Measurements from ENCODE around the gene PIP4P1.
"Not testable (repeated sequence)": the region's sequence is repeated elsewhere in the genome, so short reads cannot be mapped to it uniquely, and the experiment has no call there.

The PIP4P1 gene

GRCh38 chr14:20456971-20457370 is 4.3 kb downstream of the PIP4P1 start:
- H3K4me3 ChIP-seq (ENCODE audit: low read length): no peak overlapping the region
- WGBS (ENCODE audit: insufficient coverage, insufficient read length): no CpG with 5 or more reads among the region's 13 CpGs
- no peak overlapping the region for H3K27ac ChIP-seq (ENCODE audit: low read length)
- no peaks in the 10 kb centered on the region for H3K4me1 ChIP-seq (ENCODE audit: control insufficient read depth, insufficient read depth, low read length)
- no peaks in the 10 kb centered on the region for H3K9me3 ChIP-seq (ENCODE audit: control insufficient read depth, insufficient read depth, low read length)
- no peaks in the 10 kb centered on the region for H3K27me3 ChIP-seq (ENCODE audit: control insufficient read depth, insufficient read depth, low read length)
- no peak for DNase-seq (ENCODE audit: low read depth, low spot score)
- peaks cover 21% of the 10 kb centered on the region; the same call in 1 of the 2 replicates for H3K36me3 ChIP-seq (ENCODE audit: control insufficient read depth, insufficient read depth, low read length)

- H3K27me3 ChIP-seq (ENCODE audit: control insufficient read depth, insufficient read depth, low read length): no peaks in the 10 kb centered on the region
- WGBS (ENCODE audit: insufficient coverage, insufficient read length): 100% methylated on average over 1 of the region's 39 CpGs
- H3K4me1 ChIP-seq (ENCODE audit: control insufficient read depth, insufficient read depth, low read length): no peaks in the 10 kb centered on the region
- no peaks in the 10 kb centered on the region for H3K9me3 ChIP-seq (ENCODE audit: control insufficient read depth, insufficient read depth, low read length)
- H3K27ac ChIP-seq (ENCODE audit: low read length): no peak overlapping the region
- peaks cover 23% of the 10 kb centered on the region; the same call in 1 of the 2 replicates for H3K36me3 ChIP-seq (ENCODE audit: control insufficient read depth, insufficient read depth, low read length)
- DNase-seq (ENCODE audit: low read depth, low spot score): no peak
- peak overlapping the region; percentile 85 for H3K4me3 ChIP-seq (ENCODE audit: low read length)
Observed at GRCh38 chr14:20455355-20456300, 5.6 kb downstream of the PIP4P1 start.

GRCh38 chr14:20454516-20455354 is 6.5 kb downstream of the PIP4P1 start, which contains the start of the genes APEX1 and OSGEP:
APEX1 (plus strand) TSS chr14:20455226; CDS start chr14:20455646, 420 bp downstream.
OSGEP (minus strand) TSS chr14:20454812; CDS start chr14:20454683, 129 bp downstream.
- DNase-seq (ENCODE audit: low read depth, low spot score): peak; percentile 99
- Histone ChIP-seq H3K4me3 (ENCODE audit: low read length) (peak within 1 kb of the TSS; percentile 85), H3K36me3 (ENCODE audit: control insufficient read depth, insufficient read depth, low read length) (peaks cover 23% of the 10 kb centered on the region; the same call in 1 of the 2 replicates), H3K27me3 (ENCODE audit: control insufficient read depth, insufficient read depth, low read length) (no peaks in the 10 kb centered on the region), H3K4me1 (ENCODE audit: control insufficient read depth, insufficient read depth, low read length) (no peaks in the 10 kb centered on the region), H3K27ac (ENCODE audit: low read length) (no peak within 1 kb of the TSS), H3K9me3 (ENCODE audit: control insufficient read depth, insufficient read depth, low read length) (no peaks in the 10 kb centered on the region)
- no CpG with 5 or more reads among the region's 56 CpGs for WGBS (ENCODE audit: insufficient coverage, insufficient read length)

DNA sequence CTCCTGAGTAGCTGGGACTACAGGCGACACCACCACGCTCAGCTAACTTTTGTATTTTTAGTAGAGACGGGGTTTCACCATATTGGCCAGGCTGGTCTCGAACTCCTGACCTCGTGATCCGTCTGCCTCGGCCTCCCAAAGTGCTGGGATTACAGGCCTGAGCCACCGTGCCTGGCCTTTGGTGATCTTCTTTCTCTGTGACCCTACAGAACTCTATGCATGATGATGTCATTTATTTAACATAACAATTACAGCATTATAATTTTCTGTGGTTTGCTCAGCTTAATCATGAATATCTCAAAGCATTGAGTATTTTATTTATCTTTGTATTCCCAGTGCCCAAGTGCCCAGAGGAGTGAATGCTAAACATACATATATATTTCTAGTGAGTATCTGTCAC is 8.4 kb downstream of the PIP4P1 start:
- WGBS (ENCODE audit: insufficient coverage, insufficient read length): no CpG with 5 or more reads among the region's 8 CpGs
- not testable (repeated sequence) for DNase-seq (ENCODE audit: low read depth, low spot score); H3K9me3 ChIP-seq (ENCODE audit: control insufficient read depth, insufficient read depth, low read length); H3K27me3 ChIP-seq (ENCODE audit: control insufficient read depth, insufficient read depth, low read length); H3K27ac ChIP-seq (ENCODE audit: low read length); H3K4me1 ChIP-seq (ENCODE audit: control insufficient read depth, insufficient read depth, low read length); H3K4me3 ChIP-seq (ENCODE audit: low read length)
- H3K36me3 ChIP-seq (ENCODE audit: control insufficient read depth, insufficient read depth, low read length): peaks cover 28% of the 10 kb centered on the region; the same call in 1 of the 2 replicates

GRCh38 chr14:20446889-20447288 is 14.3 kb downstream of the PIP4P1 start:
- H3K27ac ChIP-seq (ENCODE audit: low read length): no peak overlapping the region
- H3K36me3 ChIP-seq (ENCODE audit: control insufficient read depth, insufficient read depth, low read length): peaks cover 35% of the 10 kb centered on the region; the same call in 1 of the 2 replicates
- WGBS (ENCODE audit: insufficient coverage, insufficient read length): no CpG with 5 or more reads among the region's 5 CpGs
- DNase-seq (ENCODE audit: low read depth, low spot score): no peak
- H3K9me3 ChIP-seq (ENCODE audit: control insufficient read depth, insufficient read depth, low read length): no peaks in the 10 kb centered on the region
- H3K4me1 ChIP-seq (ENCODE audit: control insufficient read depth, insufficient read depth, low read length): no peaks in the 10 kb centered on the region
- no peak overlapping the region for H3K4me3 ChIP-seq (ENCODE audit: low read length)
- H3K27me3 ChIP-seq (ENCODE audit: control insufficient read depth, insufficient read depth, low read length): no peaks in the 10 kb centered on the region

DNA sequence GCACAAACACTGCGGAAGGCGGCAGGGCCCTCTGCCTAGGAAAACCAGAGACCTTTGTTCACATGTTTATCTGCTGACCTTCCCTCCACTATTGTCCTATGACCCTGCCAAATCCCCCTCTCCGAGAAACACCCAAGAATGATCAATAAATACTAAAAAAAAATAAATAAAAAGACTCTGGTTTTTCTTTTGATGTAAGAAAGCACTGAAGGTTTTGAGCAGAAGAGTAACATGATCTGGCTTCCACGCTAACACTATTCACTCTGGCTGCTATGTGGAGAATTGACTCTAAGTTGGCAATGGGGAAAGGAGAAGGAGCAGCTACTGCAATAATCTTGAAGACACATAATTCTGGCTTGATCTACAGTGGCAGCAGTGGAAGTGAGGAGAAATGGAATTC is 17.6 kb downstream of the PIP4P1 start:
- H3K27ac ChIP-seq (ENCODE audit: low read length); H3K27me3 ChIP-seq (ENCODE audit: control insufficient read depth, insufficient read depth, low read length); H3K9me3 ChIP-seq (ENCODE audit: control insufficient read depth, insufficient read depth, low read length); H3K4me3 ChIP-seq (ENCODE audit: low read length); DNase-seq (ENCODE audit: low read depth, low spot score); H3K4me1 ChIP-seq (ENCODE audit: control insufficient read depth, insufficient read depth, low read length): not testable (repeated sequence)
- peaks cover 28% of the 10 kb centered on the region; the same call in 1 of the 2 replicates for H3K36me3 ChIP-seq (ENCODE audit: control insufficient read depth, insufficient read depth, low read length)
- no CpG with 5 or more reads among the region's 4 CpGs for WGBS (ENCODE audit: insufficient coverage, insufficient read length)

GRCh38 chr14:20441461-20441860 is 19.8 kb downstream of the PIP4P1 start:
- DNase-seq (ENCODE audit: low read depth, low spot score): no peak
- Histone ChIP-seq H3K4me1 (ENCODE audit: control insufficient read depth, insufficient read depth, low read length) (no peaks in the 10 kb centered on the region), H3K9me3 (ENCODE audit: control insufficient read depth, insufficient read depth, low read length) (no peaks in the 10 kb centered on the region), H3K27me3 (ENCODE audit: control insufficient read depth, insufficient read depth, low read length) (no peaks in the 10 kb centered on the region), H3K36me3 (ENCODE audit: control insufficient read depth, insufficient read depth, low read length) (peaks cover 9% of the 10 kb centered on the region; the same call in 1 of the 2 replicates), H3K27ac (ENCODE audit: low read length) (no peak overlapping the region), H3K4me3 (ENCODE audit: low read length) (no peak overlapping the region)
- WGBS (ENCODE audit: insufficient coverage, insufficient read length): no CpG with 5 or more reads among the region's 2 CpGs

- H3K4me3 ChIP-seq (ENCODE audit: low read length): no peak overlapping the region
- no peak overlapping the region for H3K27ac ChIP-seq (ENCODE audit: low read length)
- WGBS (ENCODE audit: insufficient coverage, insufficient read length): no CpG with 5 or more reads among the region's 5 CpGs
Observed at GRCh38 chr14:20440882-20441281, 20.4 kb downstream of the PIP4P1 start.

DNA sequence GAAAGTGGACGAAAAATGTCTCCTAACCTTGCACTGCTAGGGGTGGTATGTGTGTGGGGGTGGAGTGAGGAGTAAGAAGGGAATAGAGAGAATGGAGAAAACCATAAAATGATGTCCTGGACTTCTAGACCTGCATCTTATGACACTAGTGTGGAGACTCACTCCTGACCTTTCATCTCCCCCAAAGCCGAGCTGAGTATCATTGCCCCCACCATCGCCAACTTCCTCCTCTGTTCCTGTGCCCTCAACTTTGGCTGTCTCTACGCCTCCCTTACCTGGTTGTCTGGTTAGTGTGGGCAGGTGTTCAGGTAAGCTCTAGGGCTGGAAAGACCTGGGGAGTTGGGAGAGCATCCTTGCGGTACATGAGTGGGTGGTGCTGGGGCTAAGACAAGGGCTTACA is 20.8 kb downstream of the PIP4P1 start:
- Histone ChIP-seq H3K4me3 (ENCODE audit: low read length) (no peak overlapping the region), H3K4me1 (ENCODE audit: control insufficient read depth, insufficient read depth, low read length) (no peaks in the 10 kb centered on the region; the same call in 1 of the 2 replicates), H3K27ac (ENCODE audit: low read length) (no peak overlapping the region), H3K36me3 (ENCODE audit: control insufficient read depth, insufficient read depth, low read length) (no peaks in the 10 kb centered on the region), H3K9me3 (ENCODE audit: control insufficient read depth, insufficient read depth, low read length) (no peaks in the 10 kb centered on the region), H3K27me3 (ENCODE audit: control insufficient read depth, insufficient read depth, low read length) (no peaks in the 10 kb centered on the region)
- no CpG with 5 or more reads among the region's 5 CpGs for WGBS (ENCODE audit: insufficient coverage, insufficient read length)
- DNase-seq (ENCODE audit: low read depth, low spot score): no peak

More at GRCh38 chr14:20440882-20441281, 20.4 kb downstream of the PIP4P1 start:
- Histone ChIP-seq H3K36me3 (ENCODE audit: control insufficient read depth, insufficient read depth, low read length) (peaks cover 4% of the 10 kb centered on the region; the same call in 1 of the 2 replicates), H3K27me3 (ENCODE audit: control insufficient read depth, insufficient read depth, low read length) (no peaks in the 10 kb centered on the region), H3K9me3 (ENCODE audit: control insufficient read depth, insufficient read depth, low read length) (no peaks in the 10 kb centered on the region), H3K4me1 (ENCODE audit: control insufficient read depth, insufficient read depth, low read length) (no peaks in the 10 kb centered on the region; the same call in 1 of the 2 replicates)
- no peak for DNase-seq (ENCODE audit: low read depth, low spot score)

- Histone ChIP-seq H3K4me1 (ENCODE audit: control insufficient read depth, insufficient read depth, low read length) (no peaks in the 10 kb centered on the region; the same call in 1 of the 2 replicates), H3K4me3 (ENCODE audit: low read length) (no peak overlapping the region), H3K27me3 (ENCODE audit: control insufficient read depth, insufficient read depth, low read length) (no peaks in the 10 kb centered on the region), H3K9me3 (ENCODE audit: control insufficient read depth, insufficient read depth, low read length) (no peaks in the 10 kb centered on the region), H3K27ac (ENCODE audit: low read length) (no peak overlapping the region), H3K36me3 (ENCODE audit: control insufficient read depth, insufficient read depth, low read length) (no peaks in the 10 kb centered on the region)
- DNase-seq (ENCODE audit: low read depth, low spot score): no peak
- no CpG with 5 or more reads among the region's 7 CpGs for WGBS (ENCODE audit: insufficient coverage, insufficient read length)
Observed at GRCh38 chr14:20438664-20439063, 22.6 kb downstream of the PIP4P1 start.
